HEK293 (cell line): ENCODE measurements around the gene ACER3.

ENCODE experiments used
- ELK4 ChIP-seq: IDR thresholded peaks from 2 replicates; pipeline ENCODE4 v1.6.1; 2011; ENCODE audit warnings: mild to moderate bottlenecking, low read depth, low read length, borderline replicate concordance
- FEZF1 ChIP-seq: fragments of 450-650 bp; formaldehyde crosslinking; IDR thresholded peaks from 2 replicates; pipeline ENCODE4 v1.5.1; 2016; ENCODE audit warnings: missing biosample characterization, missing genetic modification characterization
- IKZF3 ChIP-seq: fragments of 450-650 bp; IDR thresholded peaks from 2 replicates; pipeline ENCODE4 v1.5.0; 2018; ENCODE audit warnings: missing biosample characterization, mild to moderate bottlenecking, missing genetic modification characterization, moderate library complexity
- KLF7 ChIP-seq: fragments of 450-650 bp; formaldehyde crosslinking; IDR thresholded peaks from 2 replicates; pipeline ENCODE4 v1.5.1; 2016; ENCODE audit warnings: missing biosample characterization, missing genetic modification characterization, borderline replicate concordance
- MYNN ChIP-seq: fragments of 450-650 bp; formaldehyde crosslinking; IDR thresholded peaks from 2 replicates; pipeline ENCODE4 v1.5.1; 2016; ENCODE audit warnings: missing biosample characterization, missing genetic modification characterization, borderline replicate concordance
- OSR2 ChIP-seq: fragments of 450-650 bp; formaldehyde crosslinking; IDR thresholded peaks from 2 replicates; pipeline ENCODE4 v1.5.1; 2016; ENCODE audit warnings: missing biosample characterization, missing genetic modification characterization
- PATZ1 ChIP-seq: fragments of 450-650 bp; formaldehyde crosslinking; IDR thresholded peaks from 2 replicates; pipeline ENCODE4 v1.5.1; 2016; ENCODE audit warnings: missing biosample characterization, missing genetic modification characterization
- SETDB1 ChIP-seq: IDR thresholded peaks from one replicate; pipeline ENCODE4 v1.6.1; 2017; ENCODE audit warnings: mild to moderate bottlenecking, low read length, moderate library complexity, mixed read lengths; ENCODE audit not compliant: insufficient read length
- SP7 ChIP-seq: fragments of 450-650 bp; formaldehyde crosslinking; IDR thresholded peaks from 2 replicates; pipeline ENCODE4 v1.5.1; 2016; ENCODE audit warnings: missing biosample characterization, missing genetic modification characterization
- TRIM28 ChIP-seq: IDR thresholded peaks from 2 replicates; pipeline ENCODE4 v1.6.1; 2011; ENCODE audit warnings: low read length, control low read depth, borderline replicate concordance
- YY1 ChIP-seq: fragments of 450-650 bp; formaldehyde crosslinking; IDR thresholded peaks from 2 replicates; pipeline ENCODE4 v1.5.1; 2018; ENCODE audit warnings: missing biosample characterization, missing genetic modification characterization
- ZBTB1 ChIP-seq: fragments of 450-650 bp; formaldehyde crosslinking; IDR thresholded peaks from 2 replicates; pipeline ENCODE4 v1.5.1; 2016; ENCODE audit warnings: missing biosample characterization, missing genetic modification characterization
- ZFHX2 ChIP-seq: fragments of 450-650 bp; formaldehyde crosslinking; conservative IDR thresholded peaks from 2 replicates; pipeline ENCODE4 v1.5.1; 2016; ENCODE audit warnings: missing biosample characterization, missing genetic modification characterization
- ZFP37 ChIP-seq: fragments of 450-650 bp; formaldehyde crosslinking; IDR thresholded peaks from 2 replicates; pipeline ENCODE4 v1.5.1; 2016; ENCODE audit warnings: missing biosample characterization, missing genetic modification characterization
- ZNF19 ChIP-seq: fragments of 450-650 bp; formaldehyde crosslinking; IDR thresholded peaks from 2 replicates; pipeline ENCODE4; 2016; ENCODE audit warnings: missing biosample characterization, missing genetic modification characterization, low read depth
- ZNF211 ChIP-seq: fragments of 450-650 bp; formaldehyde crosslinking; IDR thresholded peaks from 2 replicates; pipeline ENCODE4 v1.5.1; 2016; ENCODE audit warnings: low read depth, missing biosample characterization, missing genetic modification characterization
- ZNF350 ChIP-seq: fragments of 450-650 bp; formaldehyde crosslinking; IDR thresholded peaks from 2 replicates; pipeline ENCODE4 v1.5.0; 2017; ENCODE audit warnings: missing biosample characterization, mild to moderate bottlenecking, missing genetic modification characterization
- ZNF366 ChIP-seq: fragments of 450-650 bp; formaldehyde crosslinking; conservative IDR thresholded peaks from 2 replicates; pipeline ENCODE4 v1.5.1; 2016; ENCODE audit warnings: missing biosample characterization, missing genetic modification characterization
- ZNF501 ChIP-seq: fragments of 450-650 bp; formaldehyde crosslinking; IDR thresholded peaks from 2 replicates; pipeline ENCODE4 v1.5.1; 2016; ENCODE audit warnings: missing biosample characterization, missing genetic modification characterization
- ZNF530 ChIP-seq: fragments of 450-650 bp; formaldehyde crosslinking; IDR thresholded peaks from 2 replicates; pipeline ENCODE4 v1.5.1; 2016; ENCODE audit warnings: low read depth, missing biosample characterization, missing genetic modification characterization
- ZNF600 ChIP-seq: fragments of 450-650 bp; formaldehyde crosslinking; IDR thresholded peaks from 2 replicates; pipeline ENCODE4 v1.5.1; 2016; ENCODE audit warnings: missing biosample characterization, missing genetic modification characterization
- ZNF624 ChIP-seq: fragments of 450-650 bp; formaldehyde crosslinking; IDR thresholded peaks from 2 replicates; pipeline ENCODE4 v1.5.1; 2017; ENCODE audit warnings: missing biosample characterization, missing genetic modification characterization
- ZNF660 ChIP-seq: fragments of 450-650 bp; IDR thresholded peaks from 2 replicates; pipeline ENCODE4 v1.5.1; 2018; ENCODE audit warnings: missing biosample characterization, mild to moderate bottlenecking, missing genetic modification characterization
- ZSCAN30 ChIP-seq: fragments of 450-650 bp; IDR thresholded peaks from 2 replicates; pipeline ENCODE4 v1.5.1; 2018; ENCODE audit warnings: missing biosample characterization, mild to moderate bottlenecking, missing genetic modification characterization, moderate library complexity
- TF ChIP-seq, protein P1 (sequence below): fragments of 450-650 bp; IDR thresholded peaks from 2 replicates; pipeline ENCODE4 v1.5.1; 2018; ENCODE audit warnings: missing biosample characterization, mild to moderate bottlenecking, missing genetic modification characterization
- TF ChIP-seq, protein P2 (sequence below): fragments of 450-650 bp; formaldehyde crosslinking; IDR thresholded peaks from 2 replicates; pipeline ENCODE4 v1.5.1; 2016; ENCODE audit warnings: missing biosample characterization, missing genetic modification characterization
- TF ChIP-seq, protein P3 (sequence below): fragments of 450-650 bp; formaldehyde crosslinking; IDR thresholded peaks from 2 replicates; pipeline ENCODE4 v1.5.1; 2017; ENCODE audit warnings: missing biosample characterization, missing genetic modification characterization

ACER3 gene

GRCh38 chr11:77066229-77067042, 205.7 kb downstream of the ACER3 start, which contains the start of gene CAPN5 (continued):
- TF ChIP-seq ZNF19 (no peak), ZNF624 (tag by site-specific recombination) (no peak), ZBTB1 (tag by site-specific recombination) (no peak), ZNF530 (tag by site-specific recombination) (no peak), IKZF3 (tag by site-specific recombination) (peak; percentile 56; the same call in 1 of the 2 replicates), ZNF350 (tag by site-specific recombination) (no peak), YY1 (tag by site-specific recombination) (no peak), TRIM28 (no peak), ZNF600 (peak; percentile 80), ZNF211 (tag by site-specific recombination) (no peak), KLF7 (tag by site-specific recombination) (no peak), ZFP37 (no peak), ZSCAN30 (tag by site-specific recombination) (peak; percentile 56), PATZ1 (peak; percentile 68), ELK4 (no peak), ZNF660 (tag by site-specific recombination) (peak; percentile 30), OSR2 (no peak), ZNF501 (tag by site-specific recombination) (peak; percentile 50; the same call in 1 of the 2 replicates), SETDB1 (no peak), ZFHX2 (no peak), ZNF366 (no peak), MYNN (tag by site-specific recombination) (no peak), FEZF1 (tag by site-specific recombination) (no peak), SP7 (tag by site-specific recombination) (no peak)
- TF ChIP-seq, protein P1, sequence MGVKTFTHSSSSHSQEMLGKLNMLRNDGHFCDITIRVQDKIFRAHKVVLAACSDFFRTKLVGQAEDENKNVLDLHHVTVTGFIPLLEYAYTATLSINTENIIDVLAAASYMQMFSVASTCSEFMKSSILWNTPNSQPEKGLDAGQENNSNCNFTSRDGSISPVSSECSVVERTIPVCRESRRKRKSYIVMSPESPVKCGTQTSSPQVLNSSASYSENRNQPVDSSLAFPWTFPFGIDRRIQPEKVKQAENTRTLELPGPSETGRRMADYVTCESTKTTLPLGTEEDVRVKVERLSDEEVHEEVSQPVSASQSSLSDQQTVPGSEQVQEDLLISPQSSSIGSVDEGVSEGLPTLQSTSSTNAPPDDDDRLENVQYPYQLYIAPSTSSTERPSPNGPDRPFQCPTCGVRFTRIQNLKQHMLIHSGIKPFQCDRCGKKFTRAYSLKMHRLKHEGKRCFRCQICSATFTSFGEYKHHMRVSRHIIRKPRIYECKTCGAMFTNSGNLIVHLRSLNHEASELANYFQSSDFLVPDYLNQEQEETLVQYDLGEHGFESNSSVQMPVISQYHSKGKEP (tag by site-specific recombination), result peak; percentile 29; the same call in 1 of the 2 replicates
- TF ChIP-seq, protein P2, sequence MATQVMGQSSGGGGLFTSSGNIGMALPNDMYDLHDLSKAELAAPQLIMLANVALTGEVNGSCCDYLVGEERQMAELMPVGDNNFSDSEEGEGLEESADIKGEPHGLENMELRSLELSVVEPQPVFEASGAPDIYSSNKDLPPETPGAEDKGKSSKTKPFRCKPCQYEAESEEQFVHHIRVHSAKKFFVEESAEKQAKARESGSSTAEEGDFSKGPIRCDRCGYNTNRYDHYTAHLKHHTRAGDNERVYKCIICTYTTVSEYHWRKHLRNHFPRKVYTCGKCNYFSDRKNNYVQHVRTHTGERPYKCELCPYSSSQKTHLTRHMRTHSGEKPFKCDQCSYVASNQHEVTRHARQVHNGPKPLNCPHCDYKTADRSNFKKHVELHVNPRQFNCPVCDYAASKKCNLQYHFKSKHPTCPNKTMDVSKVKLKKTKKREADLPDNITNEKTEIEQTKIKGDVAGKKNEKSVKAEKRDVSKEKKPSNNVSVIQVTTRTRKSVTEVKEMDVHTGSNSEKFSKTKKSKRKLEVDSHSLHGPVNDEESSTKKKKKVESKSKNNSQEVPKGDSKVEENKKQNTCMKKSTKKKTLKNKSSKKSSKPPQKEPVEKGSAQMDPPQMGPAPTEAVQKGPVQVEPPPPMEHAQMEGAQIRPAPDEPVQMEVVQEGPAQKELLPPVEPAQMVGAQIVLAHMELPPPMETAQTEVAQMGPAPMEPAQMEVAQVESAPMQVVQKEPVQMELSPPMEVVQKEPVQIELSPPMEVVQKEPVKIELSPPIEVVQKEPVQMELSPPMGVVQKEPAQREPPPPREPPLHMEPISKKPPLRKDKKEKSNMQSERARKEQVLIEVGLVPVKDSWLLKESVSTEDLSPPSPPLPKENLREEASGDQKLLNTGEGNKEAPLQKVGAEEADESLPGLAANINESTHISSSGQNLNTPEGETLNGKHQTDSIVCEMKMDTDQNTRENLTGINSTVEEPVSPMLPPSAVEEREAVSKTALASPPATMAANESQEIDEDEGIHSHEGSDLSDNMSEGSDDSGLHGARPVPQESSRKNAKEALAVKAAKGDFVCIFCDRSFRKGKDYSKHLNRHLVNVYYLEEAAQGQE (tag by site-specific recombination), result no peak
- TF ChIP-seq, protein P3, sequence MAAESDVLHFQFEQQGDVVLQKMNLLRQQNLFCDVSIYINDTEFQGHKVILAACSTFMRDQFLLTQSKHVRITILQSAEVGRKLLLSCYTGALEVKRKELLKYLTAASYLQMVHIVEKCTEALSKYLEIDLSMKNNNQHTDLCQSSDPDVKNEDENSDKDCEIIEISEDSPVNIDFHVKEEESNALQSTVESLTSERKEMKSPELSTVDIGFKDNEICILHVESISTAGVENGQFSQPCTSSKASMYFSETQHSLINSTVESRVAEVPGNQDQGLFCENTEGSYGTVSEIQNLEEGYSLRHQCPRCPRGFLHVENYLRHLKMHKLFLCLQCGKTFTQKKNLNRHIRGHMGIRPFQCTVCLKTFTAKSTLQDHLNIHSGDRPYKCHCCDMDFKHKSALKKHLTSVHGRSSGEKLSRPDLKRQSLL (tag by site-specific recombination), result peak; percentile 66; the same call in 1 of the 2 replicates
